NCI-H2171 (cell line): Measurements from ENCODE around the gene WDR64.
"Not testable (repeated sequence)": the region's sequence is repeated elsewhere in the genome, so short reads cannot be mapped to it uniquely, and the experiment has no call there.

ENCODE experiments used
- DNase-seq: peaks from one replicate; lab custom pipeline; 2025; lab: John Stamatoyannopoulos, UW

The WDR64 gene

GRCh38 chr1:241658081-241658793 is 6.2 kb downstream of the WDR64 start:
- DNase-seq: no peak

- DNase-seq: not testable (repeated sequence)
Observed at GRCh38 chr1:241659016-241659415, 6.9 kb downstream of the WDR64 start.

- DNase-seq: no peak
Observed at GRCh38 chr1:241660424-241660972, 8.4 kb downstream of the WDR64 start.

GRCh38 chr1:241666419-241666818 is 14.3 kb downstream of the WDR64 start:
- no peak for DNase-seq

GRCh38 chr1:241672301-241672700 is 20.2 kb downstream of the WDR64 start:
- DNase-seq: no peak

GRCh38 chr1:241674805-241675384 is 22.8 kb downstream of the WDR64 start:
- no peak for DNase-seq

GRCh38 chr1:241675983-241676382 is 23.9 kb downstream of the WDR64 start:
- no peak for DNase-seq

GRCh38 chr1:241677201-241677600 is 25.1 kb downstream of the WDR64 start:
- DNase-seq: no peak

GRCh38 chr1:241678536-241678935 is 26.5 kb downstream of the WDR64 start:
- DNase-seq: no peak

- DNase-seq: no peak
Observed at GRCh38 chr1:241679404-241679803, 27.3 kb downstream of the WDR64 start.

- DNase-seq: no peak
Observed at GRCh38 chr1:241679961-241680360, 27.9 kb downstream of the WDR64 start.

- not testable (repeated sequence) for DNase-seq
Observed at GRCh38 chr1:241681861-241682448, 29.9 kb downstream of the WDR64 start.

GRCh38 chr1:241682921-241683320 is 30.8 kb downstream of the WDR64 start:
- no peak for DNase-seq

GRCh38 chr1:241684108-241684507 is 32.0 kb downstream of the WDR64 start:
- no peak for DNase-seq

- no peak for DNase-seq
Observed at GRCh38 chr1:241688940-241689368, 36.9 kb downstream of the WDR64 start.

- no peak for DNase-seq
Observed at GRCh38 chr1:241695246-241696171, 43.4 kb downstream of the WDR64 start.

- DNase-seq: no peak
Observed at GRCh38 chr1:241696172-241696814, 44.2 kb downstream of the WDR64 start.

- no peak for DNase-seq
Observed at GRCh38 chr1:241696815-241697639, 44.9 kb downstream of the WDR64 start.

GRCh38 chr1:241697640-241698018 is 45.5 kb downstream of the WDR64 start:
- DNase-seq: no peak

- no peak for DNase-seq
Observed at GRCh38 chr1:241698177-241698576, 46.1 kb downstream of the WDR64 start.
